A673 (cell line): ENCODE data around the gene FBXW8. TPM values are rescaled to one million over a fixed set of nuclear protein-coding genes. Genes with fewer than 3 reads are reported as not detected.

Experiments used
- BruUV-seq: library from RNA; stranded (reverse); fragments of 400-500 nt; replicated peaks from 2 replicates; lab custom pipeline; 2021; lab: Mats Ljungman, UMichigan
- CTCF ChIA-PET: fragments of 300-600 bp; sonication (Branson Sonifier 250); formaldehyde crosslinking; loops from one replicate; lab custom pipeline; 2022; ENCODE audit warnings: antibody characterized with exemption; lab: Charles Lee
- POLR2A ChIA-PET: fragments of 300-600 bp; sonication (Branson Sonifier 250); formaldehyde crosslinking; loops from one replicate; lab custom pipeline; 2022; ENCODE audit warnings: antibody characterized with exemption; ENCODE audit not compliant: low non-redundant PET; lab: Charles Lee
- DNase-seq: peaks from one replicate; pipeline ENCODE4 v3.0.0-alpha.2; 2015; ENCODE audit warnings: low spot score
- H3K27ac ChIP-seq: fragments of 200-600 bp; sonication (generic); 2 replicates; pipeline ENCODE4 v1.5.1; 2016; ENCODE audit warnings: mixed run types, low read depth, mild to moderate bottlenecking, mixed read lengths, antibody characterized with exemption, low read length; ENCODE audit not compliant: poor library complexity, severe bottlenecking
- H3K27me3 ChIP-seq: fragments of 200-600 bp; sonication (generic); replicated peaks from 2 replicates; pipeline ENCODE4 v1.6.1; 2017; ENCODE audit warnings: mixed run types, low read depth, mild to moderate bottlenecking, mixed read lengths, antibody characterized with exemption, low read length; ENCODE audit not compliant: insufficient read depth, poor library complexity
- H3K36me3 ChIP-seq: fragments of 200-600 bp; sonication (generic); 2 replicates; pipeline ENCODE4 v1.6.1; 2016; ENCODE audit warnings: mixed run types, mild to moderate bottlenecking, mixed read lengths, antibody characterized with exemption, low read length; ENCODE audit not compliant: insufficient read depth, poor library complexity, severe bottlenecking
- H3K4me1 ChIP-seq: fragments of 200-600 bp; sonication (generic); 2 replicates; pipeline ENCODE4 v1.6.1; 2017; ENCODE audit warnings: mixed run types, mild to moderate bottlenecking, mixed read lengths, antibody characterized with exemption, low read length; ENCODE audit not compliant: insufficient read depth, poor library complexity, severe bottlenecking
- H3K4me3 ChIP-seq: fragments of 200-600 bp; sonication (generic); 2 replicates; pipeline ENCODE4 v1.5.1; 2016; ENCODE audit warnings: low read depth, mixed run types, mild to moderate bottlenecking, mixed read lengths, low read length; ENCODE audit not compliant: poor library complexity, severe bottlenecking
- H3K9me3 ChIP-seq: fragments of 200-600 bp; sonication (generic); 2 replicates; pipeline ENCODE4 v1.6.1; 2016; ENCODE audit warnings: mixed run types, low read depth, mild to moderate bottlenecking, mixed read lengths, antibody characterized with exemption, low read length; ENCODE audit not compliant: poor library complexity, severe bottlenecking
- EZH2 ChIP-seq: fragments of 200-600 bp; sonication (generic); IDR thresholded peaks from 2 replicates; pipeline ENCODE4 v1.6.1; 2017; ENCODE audit warnings: borderline replicate concordance, low read depth, mild to moderate bottlenecking, mixed read lengths, antibody characterized with exemption, low read length; ENCODE audit not compliant: poor library complexity, severe bottlenecking
- intact Hi-C: fragments of 100-400 bp; cut with micrococcal nuclease; formaldehyde crosslinking; loops from one replicate; pipeline ENCODE4 v1.10.0; 2022; ENCODE audit not compliant: unreplicated experiment
- total RNA-seq: library from RNA; stranded (reverse); gene quantifications from 2 replicates; pipeline ENCODE4 v1.2.3, GENCODE V29; 2021
- TF ChIP-seq, protein P1 (sequence below): fragments of 300-800, 200-600 bp; sonication (generic); conservative IDR thresholded peaks from 2 replicates; pipeline ENCODE4 v1.5.1; 2017; ENCODE audit warnings: low read depth, mild to moderate bottlenecking, antibody characterized with exemption, low read length, moderate library complexity, mixed read lengths

FBXW8 gene
- total RNA-seq, 1 experiment from 2014 or later, result 14.8 TPM

DNA sequence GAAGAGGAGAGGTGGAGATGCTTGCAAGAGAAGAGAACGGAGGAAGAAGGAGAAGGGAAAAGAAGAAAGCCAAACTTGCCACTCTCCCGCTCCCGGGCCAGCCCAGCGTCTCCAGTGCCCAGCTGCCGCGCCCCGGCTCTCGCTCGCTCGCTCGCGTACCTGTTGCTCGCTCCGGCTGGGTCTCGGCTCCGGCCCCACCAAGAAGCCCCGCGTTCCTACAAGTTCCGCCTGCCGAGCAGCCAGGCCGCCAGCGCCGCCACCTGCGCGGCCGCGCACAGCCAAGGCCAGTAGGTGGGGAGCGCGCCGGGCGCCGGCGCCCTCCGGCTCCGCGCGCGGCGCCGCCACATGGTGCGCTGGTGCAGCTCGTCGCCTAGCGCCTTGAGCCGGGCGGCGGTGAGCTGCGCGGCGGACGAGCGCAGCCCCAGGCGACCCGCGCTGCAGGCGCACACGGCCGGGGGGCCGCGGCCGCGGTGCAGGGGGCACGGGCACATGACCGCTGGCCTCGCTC, 29.9 kb upstream of the FBXW8 start:
- CTCF ChIA-PET, result interaction anchor here (0.6 to 0.7 kb wide), 3 partner anchors 18 to 710 kb away, joined by 3 to 10 read pairs (median 6); no protein-coding TSS in a partner anchor
- H3K36me3 ChIP-seq, result no peaks in the 10 kb centered on the region
- POLR2A ChIA-PET, result no interaction called here
- intact Hi-C loops, result no loop called here
- peaks cover 63% of the 10 kb centered on the region for H3K27me3 ChIP-seq
- DNase-seq, result peak; percentile 67
- H3K4me3 ChIP-seq, result peak overlapping the region; percentile 40
- H3K27ac ChIP-seq, result no peak overlapping the region
- H3K9me3 ChIP-seq, result no peaks in the 10 kb centered on the region
- no TSS peak for BruUV-seq
- H3K4me1 ChIP-seq, result peaks cover 27% of the 10 kb centered on the region
- no peak for TF ChIP-seq EZH2
- TF ChIP-seq, protein P1, sequence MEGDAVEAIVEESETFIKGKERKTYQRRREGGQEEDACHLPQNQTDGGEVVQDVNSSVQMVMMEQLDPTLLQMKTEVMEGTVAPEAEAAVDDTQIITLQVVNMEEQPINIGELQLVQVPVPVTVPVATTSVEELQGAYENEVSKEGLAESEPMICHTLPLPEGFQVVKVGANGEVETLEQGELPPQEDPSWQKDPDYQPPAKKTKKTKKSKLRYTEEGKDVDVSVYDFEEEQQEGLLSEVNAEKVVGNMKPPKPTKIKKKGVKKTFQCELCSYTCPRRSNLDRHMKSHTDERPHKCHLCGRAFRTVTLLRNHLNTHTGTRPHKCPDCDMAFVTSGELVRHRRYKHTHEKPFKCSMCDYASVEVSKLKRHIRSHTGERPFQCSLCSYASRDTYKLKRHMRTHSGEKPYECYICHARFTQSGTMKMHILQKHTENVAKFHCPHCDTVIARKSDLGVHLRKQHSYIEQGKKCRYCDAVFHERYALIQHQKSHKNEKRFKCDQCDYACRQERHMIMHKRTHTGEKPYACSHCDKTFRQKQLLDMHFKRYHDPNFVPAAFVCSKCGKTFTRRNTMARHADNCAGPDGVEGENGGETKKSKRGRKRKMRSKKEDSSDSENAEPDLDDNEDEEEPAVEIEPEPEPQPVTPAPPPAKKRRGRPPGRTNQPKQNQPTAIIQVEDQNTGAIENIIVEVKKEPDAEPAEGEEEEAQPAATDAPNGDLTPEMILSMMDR, result no peak

DNA sequence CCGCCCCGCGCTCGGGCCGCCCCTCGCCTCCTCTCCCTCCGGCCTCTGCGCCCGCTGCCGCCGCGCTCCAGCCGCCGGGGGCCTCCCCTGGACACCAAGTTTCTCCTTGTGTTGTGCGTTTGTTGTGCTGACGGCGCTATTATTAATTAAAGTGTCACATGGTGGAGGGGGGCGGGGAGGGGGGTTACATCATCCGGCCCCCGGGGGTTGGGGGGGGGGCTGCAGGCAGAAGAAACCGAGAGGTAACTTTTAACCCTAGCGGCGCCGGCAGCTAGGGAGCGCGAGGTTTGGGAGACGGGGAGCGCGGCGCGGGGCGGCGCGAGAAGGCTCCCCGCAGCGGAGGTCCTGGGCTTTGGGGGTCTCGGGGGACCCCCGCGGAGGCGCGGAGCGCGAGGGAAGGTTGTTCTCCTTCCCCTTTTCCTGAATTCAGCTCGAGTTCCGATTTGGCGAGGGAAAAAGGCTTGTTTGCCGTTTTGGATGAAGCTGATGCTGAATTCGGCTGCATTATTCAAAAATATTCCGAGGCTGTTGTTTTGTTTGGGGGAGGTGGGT, 29.3 kb upstream of the FBXW8 start, which contains the start of gene HRK:
Gene HRK (minus strand): TSS at position 117 of the 552 bp plus-strand sequence. CDS start 134 bp downstream, outside the sequence.
- Histone ChIP-seq H3K9me3 (no peaks in the 10 kb centered on the region), H3K27ac (no peak within 1 kb of the TSS), H3K4me1 (peaks cover 27% of the 10 kb centered on the region), H3K36me3 (no peaks in the 10 kb centered on the region), H3K4me3 (peak within 1 kb of the TSS; percentile 40), H3K27me3 (peaks cover 63% of the 10 kb centered on the region)
- no TSS peak for BruUV-seq
- DNase-seq, result peak; percentile 34
- ChIA-PET POLR2A (no interaction called here), CTCF (interaction anchor here (0.6 to 2.1 kb wide), 3 partner anchors 178 to 710 kb away, joined by 6 to 13 read pairs (median 10); no protein-coding TSS in a partner anchor)
- TF ChIP-seq EZH2, result no peak
- TF ChIP-seq, protein P1, result no peak
- intact Hi-C loops, result no loop called here

DNA sequence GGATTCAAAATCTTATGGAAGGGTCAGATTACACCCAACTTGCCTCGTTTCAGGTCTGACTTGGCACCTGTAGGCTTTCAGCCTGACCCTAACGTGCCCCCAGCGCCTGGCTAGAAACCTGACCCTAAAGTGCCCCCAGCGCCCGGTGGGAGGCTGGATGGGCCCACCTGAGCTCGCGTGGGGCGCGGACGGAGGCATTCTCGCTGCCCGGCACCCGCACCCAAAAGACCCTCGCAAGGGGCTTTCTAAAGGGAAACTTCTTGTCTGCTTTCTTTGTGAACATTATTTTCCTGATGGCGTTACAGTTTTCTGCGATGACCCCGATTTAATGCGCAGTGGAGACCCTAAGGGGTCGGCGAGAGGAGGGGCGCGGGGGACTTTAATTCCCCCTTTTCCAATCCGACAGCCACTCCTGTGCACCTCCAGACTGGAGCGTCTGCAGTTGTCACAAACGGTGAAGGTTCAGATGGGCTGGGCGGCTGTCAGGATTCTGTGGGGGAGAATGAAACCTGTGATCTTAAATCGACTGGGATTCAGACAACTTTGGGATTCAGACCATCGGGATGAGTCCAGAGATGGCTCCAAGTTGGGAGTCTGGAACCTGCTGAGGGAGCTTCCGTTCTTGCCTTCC, 28.8 kb upstream of the FBXW8 start:
- peak; percentile 59 for TF ChIP-seq EZH2
- TF ChIP-seq, protein P1, result no peak
- no peak for DNase-seq
- Histone ChIP-seq H3K27me3 (peaks cover 63% of the 10 kb centered on the region), H3K27ac (no peak overlapping the region), H3K9me3 (no peaks in the 10 kb centered on the region), H3K4me1 (peaks cover 23% of the 10 kb centered on the region), H3K4me3 (peak overlapping the region; percentile 40), H3K36me3 (no peaks in the 10 kb centered on the region)
- intact Hi-C loops, result loop anchor here (2.0 kb wide), 1 partner anchor 179 kb away; no protein-coding TSS in a partner anchor
- POLR2A ChIA-PET, result interaction anchor here (0.6 kb wide), 1 partner anchor 11 kb away, joined by 6 read pairs; no protein-coding TSS in a partner anchor
- CTCF ChIA-PET, result interaction anchor here (0.6 to 2.1 kb wide), 7 partner anchors 19 to 959 kb away, joined by 3 to 14 read pairs (median 6); no protein-coding TSS in a partner anchor
- BruUV-seq, result no TSS peak
